HFF-Myc (cell line): Measurements from ENCODE around the gene FAF1.
"Not testable (repeated sequence)": the region's sequence is repeated elsewhere in the genome, so short reads cannot be mapped to it uniquely, and the experiment has no call there.

Experiments used
- DNase-seq: peaks from one replicate; pipeline ENCODE4 v3.0.0-alpha.2; 2011; ENCODE audit warnings: low read depth; ENCODE audit errors: extremely low read depth
- H3K4me3 ChIP-seq: replicated peaks from 2 replicates; pipeline ENCODE4 v1.5.1; 2011; ENCODE audit warnings: low read depth, mild to moderate bottlenecking, control low read depth, low read length
- CTCF ChIP-seq: IDR thresholded peaks from 2 replicates; pipeline ENCODE4 v1.5.1; 2012; ENCODE audit warnings: mild to moderate bottlenecking, low read depth, low read length, control low read depth; ENCODE audit errors: missing control alignments

FAF1 gene

DNA sequence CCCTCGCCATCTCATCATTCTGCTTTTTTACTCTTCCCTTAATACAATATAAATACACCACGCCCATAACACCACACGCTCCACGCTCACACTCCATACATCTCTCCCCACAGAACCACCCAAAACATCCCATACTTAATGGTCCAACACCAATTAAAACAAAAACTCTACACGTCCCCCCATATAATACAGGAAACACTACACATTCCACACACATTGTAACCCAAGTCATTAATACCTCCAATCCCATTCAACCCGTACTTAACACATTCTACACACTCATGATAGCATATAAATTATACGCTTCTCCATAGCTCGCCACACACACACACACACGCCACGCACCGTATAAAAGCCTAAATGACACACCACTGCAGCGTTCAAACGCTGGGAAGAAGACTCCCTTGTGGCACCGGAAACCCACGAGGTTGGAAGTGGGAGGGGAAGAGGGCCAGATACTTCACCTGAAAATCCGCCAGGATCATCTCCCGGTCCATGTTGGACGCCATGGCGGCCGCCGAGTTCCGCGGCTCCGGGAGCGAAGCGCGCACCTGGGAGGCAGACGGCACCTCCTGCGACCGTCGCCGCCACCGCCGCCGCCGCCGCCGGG, 659 bp downstream of the FAF1 start:
- peak overlapping the region; percentile 84 for H3K4me3 ChIP-seq
- no peak for TF ChIP-seq CTCF
- DNase-seq, result no peak

DNA sequence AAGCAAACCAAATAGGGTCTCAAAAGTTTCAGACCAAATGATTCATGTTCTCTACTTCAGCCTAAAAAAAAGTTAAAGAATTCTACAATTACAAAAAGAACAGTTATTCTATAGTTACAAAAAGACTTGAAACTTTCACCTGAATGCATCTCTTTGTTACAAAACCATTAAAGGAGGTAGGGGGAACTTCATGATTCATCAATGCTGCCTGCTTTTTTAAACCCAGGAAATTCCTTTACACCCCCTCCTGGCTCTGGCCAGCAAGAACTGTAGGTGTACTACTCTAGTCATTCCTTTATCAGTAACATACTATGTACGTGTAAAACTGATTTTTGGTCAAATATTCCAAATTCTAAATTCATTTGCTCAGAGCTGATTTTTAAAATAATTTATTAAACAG, 5.0 kb downstream of the FAF1 start:
- no peak overlapping the region for H3K4me3 ChIP-seq
- no peak for TF ChIP-seq CTCF
- no peak for DNase-seq

- DNase-seq, result not testable (repeated sequence)
Observed at GRCh38 chr1:50952566-50952965, 7.5 kb downstream of the FAF1 start.

GRCh38 chr1:50950396-50950795, 9.7 kb downstream of the FAF1 start:
- no peak overlapping the region for H3K4me3 ChIP-seq
- no peak for TF ChIP-seq CTCF
- DNase-seq, result no peak

More at GRCh38 chr1:50952566-50952965, 7.5 kb downstream of the FAF1 start:
- not testable (repeated sequence) for H3K4me3 ChIP-seq

DNA sequence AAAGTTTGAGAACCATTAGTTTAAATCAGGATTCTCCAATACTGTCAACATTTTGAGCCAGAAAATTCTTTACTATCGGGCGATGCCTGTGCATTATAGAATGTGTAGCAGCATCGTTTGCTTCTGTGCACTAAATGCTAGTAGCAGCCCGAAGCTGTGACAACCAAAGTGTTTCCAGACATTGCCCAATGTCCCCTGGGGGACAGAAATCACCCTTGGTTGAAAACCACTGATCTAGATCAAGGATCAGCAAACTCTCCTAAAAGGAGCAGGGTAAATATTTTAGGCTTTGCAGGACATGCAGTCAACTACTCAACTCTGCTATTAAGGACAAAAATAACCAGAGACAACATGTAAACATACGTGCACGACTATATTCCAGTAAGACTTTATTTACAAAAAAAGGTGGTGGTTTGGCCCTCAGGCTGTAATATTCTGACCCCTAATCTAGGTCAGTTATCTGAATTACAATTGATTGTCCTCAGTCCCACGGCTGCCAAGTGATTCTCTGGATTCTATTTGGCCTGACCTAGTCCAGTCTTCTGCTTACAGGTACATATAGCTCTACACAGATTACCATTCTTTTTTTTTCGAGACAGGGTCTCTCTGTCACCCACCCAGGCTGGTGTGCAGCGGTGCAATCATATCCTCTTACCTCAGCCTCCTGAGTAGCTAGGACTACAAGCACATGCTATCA, 10.6 kb downstream of the FAF1 start:
- DNase-seq, result no peak
- H3K4me3 ChIP-seq, result no peak overlapping the region

DNA sequence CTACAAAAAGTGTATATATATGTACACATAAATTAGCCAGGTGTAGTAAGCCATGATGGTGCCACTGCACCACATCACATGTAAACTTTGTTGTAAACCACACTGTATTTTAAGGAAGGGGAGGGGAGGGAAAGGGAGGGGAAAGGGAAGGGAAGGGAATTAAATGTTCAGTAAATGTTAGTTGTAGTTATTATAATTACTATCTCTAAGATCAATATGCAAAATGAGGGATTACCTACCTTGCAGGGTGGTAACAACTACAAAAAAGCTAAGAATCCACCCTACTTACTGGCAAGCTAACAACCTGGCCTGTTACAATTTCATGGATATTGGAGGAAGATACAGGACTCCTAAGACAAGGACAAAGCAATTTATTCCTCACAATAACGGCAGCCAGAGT, 17.7 kb downstream of the FAF1 start:
- TF ChIP-seq CTCF, result no peak
- no peak overlapping the region for H3K4me3 ChIP-seq
- no peak for DNase-seq

More for the DNA sequence above, 10.6 kb downstream of the FAF1 start:
- no peak for TF ChIP-seq CTCF

DNA sequence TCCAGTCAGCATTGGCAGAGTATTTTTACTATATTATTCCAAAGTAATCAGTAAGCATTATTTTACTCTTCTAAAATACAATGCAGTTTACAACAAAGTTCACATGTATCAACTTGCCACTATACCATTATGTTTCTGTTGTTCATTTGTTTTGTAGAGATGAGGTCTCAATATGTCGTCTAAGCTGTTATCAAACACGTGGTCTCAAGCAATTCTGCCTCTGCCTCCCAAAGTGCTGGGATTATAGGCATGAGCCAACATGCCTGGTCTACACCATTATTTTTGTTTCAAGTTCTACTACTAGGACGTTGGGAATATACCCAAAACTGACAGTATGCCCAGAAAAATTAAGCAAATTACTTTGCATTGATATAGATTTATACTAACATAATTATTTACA, 19.8 kb downstream of the FAF1 start:
- DNase-seq, result no peak
- no peak overlapping the region for H3K4me3 ChIP-seq
- no peak for TF ChIP-seq CTCF
